HepG2 (cell line): Measurements from ENCODE around the gene NAXD. TPM values are rescaled to one million over a fixed set of nuclear protein-coding genes. Genes with fewer than 3 reads are reported as not detected.

ENCODE experiments used
- CCDC6 ChIP-seq: sonication (generic); formaldehyde crosslinking; IDR thresholded peaks from 2 replicates; pipeline ENCODE4 v1.8.1; 2022; ENCODE audit warnings: mild to moderate bottlenecking, missing genetic modification reagents, moderate library complexity
- ETV5 ChIP-seq: IDR thresholded peaks from 2 replicates; pipeline ENCODE4 v1.6.1; 2018; ENCODE audit warnings: missing biosample characterization, missing genetic modification reagents, inconsistent platforms, borderline replicate concordance
- HNRNPH1 ChIP-seq: fragments of 200-400 bp; formaldehyde crosslinking; optimal IDR thresholded peaks from 2 replicates; pipeline ENCODE3; 2017; ENCODE audit warnings: mild to moderate bottlenecking, low read depth, low read length
- HOMEZ ChIP-seq: IDR thresholded peaks from 2 replicates; pipeline ENCODE4 v1.6.1; 2016; ENCODE audit warnings: low read depth
- IRF2 ChIP-seq: IDR thresholded peaks from 2 replicates; pipeline ENCODE4 v1.6.1; 2018; ENCODE audit warnings: missing genetic modification reagents, missing compliant biosample characterization
- JUNB ChIP-seq: sonication (generic); formaldehyde crosslinking; IDR thresholded peaks from 2 replicates; pipeline ENCODE4 v1.8.0; 2022; ENCODE audit warnings: missing genetic modification reagents, mild to moderate bottlenecking, borderline replicate concordance
- MIER3 ChIP-seq: IDR thresholded peaks from 2 replicates; pipeline ENCODE4 v1.6.1; 2016; ENCODE audit warnings: missing compliant biosample characterization, borderline replicate concordance
- MZF1 ChIP-seq: sonication (generic); formaldehyde crosslinking; IDR thresholded peaks from 2 replicates; pipeline ENCODE4 v1.8.1; 2023; ENCODE audit warnings: mild to moderate bottlenecking, missing genetic modification reagents, borderline replicate concordance
- NR2F2 ChIP-seq: IDR thresholded peaks from 2 replicates; pipeline ENCODE4 v1.6.1; 2012; ENCODE audit warnings: low read depth, inconsistent platforms, borderline replicate concordance
- NRL ChIP-seq: sonication (generic); formaldehyde crosslinking; IDR thresholded peaks from 2 replicates; pipeline ENCODE4 v1.5.0; 2020; ENCODE audit warnings: missing genetic modification reagents, mild to moderate bottlenecking, moderate library complexity, borderline replicate concordance
- PAF1 ChIP-seq: IDR thresholded peaks from 2 replicates; pipeline ENCODE4 v1.6.1; 2016; ENCODE audit warnings: missing genetic modification reagents, missing compliant biosample characterization
- RFXANK ChIP-seq: IDR thresholded peaks from 2 replicates; pipeline ENCODE4 v1.6.1; 2016
- YEATS2 ChIP-seq: sonication (generic); formaldehyde crosslinking; IDR thresholded peaks from 2 replicates; pipeline ENCODE4 v1.4.0; 2020; ENCODE audit warnings: missing genetic modification reagents, borderline replicate concordance
- ZNF329 ChIP-seq: sonication (generic); formaldehyde crosslinking; IDR thresholded peaks from 2 replicates; pipeline ENCODE4 v1.9.0; 2021; ENCODE audit warnings: low read depth, mild to moderate bottlenecking, missing genetic modification reagents
- ZNF501 ChIP-seq: sonication (generic); formaldehyde crosslinking; IDR thresholded peaks from 2 replicates; pipeline ENCODE4 v1.5.1; 2020; ENCODE audit warnings: mild to moderate bottlenecking, moderate library complexity, missing genetic modification reagents
- ZNF709 ChIP-seq: sonication (generic); formaldehyde crosslinking; IDR thresholded peaks from 2 replicates; pipeline ENCODE4 v1.5.0; 2020; ENCODE audit warnings: mild to moderate bottlenecking, missing genetic modification reagents
- ZNF83 ChIP-seq: sonication (generic); formaldehyde crosslinking; IDR thresholded peaks from 2 replicates; pipeline ENCODE4 v1.4.0; 2020; ENCODE audit warnings: missing genetic modification reagents, mild to moderate bottlenecking, borderline replicate concordance
- polyA plus RNA-seq, 8 experiments: library from polyadenylated mRNA; depleted of rRNA in 3 of 8; stranded (reverse) in 7 of 8; unstranded in 1 of 8; fragments of >200 nt; fragmentation: Illumina TruSeq in 4 of 8; extraction: Trizol in 4 of 8; gene quantifications; 2 replicates each; pipeline versions ENCODE4 v1.2.1 to v1.2.3, GENCODE V29; 2011 to 2016; ENCODE audit warnings: low read depth in 4 of 8, missing spikeins in 1 of 8, mixed read lengths in 1 of 8; ENCODE audit not compliant: insufficient read depth in 1 of 8
- total RNA-seq, 5 experiments: library from RNA; depleted of rRNA; stranded (reverse); fragments of >200 nt; fragmentation: Illumina TruSeq; extraction: Trizol; gene quantifications; 2 replicates each; pipeline ENCODE4 v1.2.3, GENCODE V29; 2016; ENCODE audit warnings: low read depth in 1 of 5
- TF ChIP-seq, protein P1 (sequence below): conservative IDR thresholded peaks from 2 replicates; pipeline ENCODE4 v1.6.1; 2018; ENCODE audit warnings: missing genetic modification reagents
- TF ChIP-seq, protein P2 (sequence below): sonication (generic); formaldehyde crosslinking; IDR thresholded peaks from 2 replicates; pipeline ENCODE4 v1.4.0; 2020; ENCODE audit warnings: mild to moderate bottlenecking, missing genetic modification reagents
- TF ChIP-seq, protein P3 (sequence below): sonication (generic); formaldehyde crosslinking; IDR thresholded peaks from 2 replicates; pipeline ENCODE4 v1.4.0; 2020; ENCODE audit warnings: missing genetic modification reagents, borderline replicate concordance
- TF ChIP-seq, protein P4 (sequence below): sonication (generic); formaldehyde crosslinking; IDR thresholded peaks from 2 replicates; pipeline ENCODE4 v1.5.1; 2020; ENCODE audit warnings: mild to moderate bottlenecking, missing genetic modification reagents, borderline replicate concordance

The NAXD gene
- total and polyA plus RNA-seq, 2 of the 13 experiments (the other 11 are each of a cell fraction or from before 2014, with no cell fraction given) = 19.0 to 23.2 TPM

DNA sequence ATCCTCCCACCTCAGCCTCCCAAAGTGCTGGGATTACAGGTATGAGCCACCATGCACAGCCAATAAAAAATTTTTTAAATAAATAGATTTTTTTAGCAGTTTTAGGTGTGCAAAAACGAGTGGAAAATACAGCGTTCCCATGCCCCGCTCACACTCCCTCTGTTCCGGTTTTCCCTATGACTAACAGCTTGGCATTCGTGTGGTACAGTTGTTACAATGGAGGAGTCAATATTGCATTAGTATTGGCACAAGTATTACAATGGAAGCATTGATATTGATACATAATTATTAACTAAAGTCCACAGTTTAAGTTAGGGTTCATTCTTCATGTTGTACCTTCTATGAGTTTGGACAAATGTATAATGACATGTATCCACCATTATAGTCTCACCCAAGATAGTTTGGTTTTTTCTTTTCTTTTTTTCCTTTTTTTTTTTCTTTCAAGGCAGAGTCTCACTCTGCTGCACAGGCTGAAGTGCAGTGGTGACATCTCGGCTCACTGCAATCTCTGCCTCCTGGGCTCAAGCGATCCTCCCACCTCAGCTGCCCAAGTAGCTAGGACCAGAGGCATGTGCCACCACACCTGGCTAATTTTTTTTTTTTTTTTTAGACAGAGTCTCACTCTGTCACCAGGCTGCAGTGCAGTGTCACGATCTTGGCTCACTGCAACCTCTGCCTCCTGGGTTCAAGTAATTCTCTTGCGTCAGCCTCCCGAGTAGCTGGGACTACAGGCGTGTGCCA lies 38.4 kb upstream of the NAXD start (continued):
- TF ChIP-seq, protein P1, sequence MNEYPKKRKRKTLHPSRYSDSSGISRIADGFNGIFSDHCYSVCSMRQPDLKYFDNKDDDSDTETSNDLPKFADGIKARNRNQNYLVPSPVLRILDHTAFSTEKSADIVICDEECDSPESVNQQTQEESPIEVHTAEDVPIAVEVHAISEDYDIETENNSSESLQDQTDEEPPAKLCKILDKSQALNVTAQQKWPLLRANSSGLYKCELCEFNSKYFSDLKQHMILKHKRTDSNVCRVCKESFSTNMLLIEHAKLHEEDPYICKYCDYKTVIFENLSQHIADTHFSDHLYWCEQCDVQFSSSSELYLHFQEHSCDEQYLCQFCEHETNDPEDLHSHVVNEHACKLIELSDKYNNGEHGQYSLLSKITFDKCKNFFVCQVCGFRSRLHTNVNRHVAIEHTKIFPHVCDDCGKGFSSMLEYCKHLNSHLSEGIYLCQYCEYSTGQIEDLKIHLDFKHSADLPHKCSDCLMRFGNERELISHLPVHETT = no peak
- TF ChIP-seq PAF1 (CRISPR knock-in tag) (no peak), IRF2 (no peak), HOMEZ (no peak), MIER3 (CRISPR knock-in tag) (no peak), ZNF83 (CRISPR knock-in tag) (no peak), JUNB (peak; percentile 53; the same call in 1 of the 2 replicates), NRL (CRISPR knock-in tag) (no peak), HNRNPH1 (no peak), ETV5 (CRISPR knock-in tag) (peak; percentile 85; the same call in 1 of the 2 replicates), CCDC6 (CRISPR knock-in tag) (no peak), MZF1 (CRISPR knock-in tag) (no peak), ZNF329 (CRISPR knock-in tag) (no peak), ZNF501 (CRISPR knock-in tag) (no peak), YEATS2 (CRISPR knock-in tag) (no peak), ZNF709 (CRISPR knock-in tag) (no peak), RFXANK (CRISPR knock-in tag) (no peak), NR2F2 (no peak)
- TF ChIP-seq, protein P2, sequence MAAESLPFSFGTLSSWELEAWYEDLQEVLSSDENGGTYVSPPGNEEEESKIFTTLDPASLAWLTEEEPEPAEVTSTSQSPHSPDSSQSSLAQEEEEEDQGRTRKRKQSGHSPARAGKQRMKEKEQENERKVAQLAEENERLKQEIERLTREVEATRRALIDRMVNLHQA (CRISPR knock-in tag) = no peak
- TF ChIP-seq, protein P3, sequence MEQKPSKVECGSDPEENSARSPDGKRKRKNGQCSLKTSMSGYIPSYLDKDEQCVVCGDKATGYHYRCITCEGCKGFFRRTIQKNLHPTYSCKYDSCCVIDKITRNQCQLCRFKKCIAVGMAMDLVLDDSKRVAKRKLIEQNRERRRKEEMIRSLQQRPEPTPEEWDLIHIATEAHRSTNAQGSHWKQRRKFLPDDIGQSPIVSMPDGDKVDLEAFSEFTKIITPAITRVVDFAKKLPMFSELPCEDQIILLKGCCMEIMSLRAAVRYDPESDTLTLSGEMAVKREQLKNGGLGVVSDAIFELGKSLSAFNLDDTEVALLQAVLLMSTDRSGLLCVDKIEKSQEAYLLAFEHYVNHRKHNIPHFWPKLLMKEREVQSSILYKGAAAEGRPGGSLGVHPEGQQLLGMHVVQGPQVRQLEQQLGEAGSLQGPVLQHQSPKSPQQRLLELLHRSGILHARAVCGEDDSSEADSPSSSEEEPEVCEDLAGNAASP (CRISPR knock-in tag) = no peak
- TF ChIP-seq, protein P4, sequence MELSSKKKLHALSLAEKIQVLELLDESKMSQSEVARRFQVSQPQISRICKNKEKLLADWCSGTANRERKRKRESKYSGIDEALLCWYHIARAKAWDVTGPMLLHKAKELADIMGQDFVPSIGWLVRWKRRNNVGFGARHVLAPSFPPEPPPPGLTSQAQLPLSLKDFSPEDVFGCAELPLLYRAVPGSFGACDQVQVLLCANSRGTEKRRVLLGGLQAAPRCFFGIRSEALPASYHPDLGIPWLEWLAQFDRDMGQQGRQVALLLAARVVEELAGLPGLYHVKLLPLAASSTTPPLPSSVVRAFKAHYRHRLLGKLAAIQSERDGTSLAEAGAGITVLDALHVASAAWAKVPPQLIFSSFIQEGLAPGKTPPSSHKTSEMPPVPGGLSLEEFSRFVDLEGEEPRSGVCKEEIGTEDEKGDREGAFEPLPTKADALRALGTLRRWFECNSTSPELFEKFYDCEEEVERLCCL (CRISPR knock-in tag) = no peak
